Cardiac muscle cell (in vitro differentiated cells and primary cell): ENCODE measurements around the gene IGBP1. TPM values are rescaled to one million over a fixed set of nuclear protein-coding genes. Genes with fewer than 3 reads are reported as not detected.

Experiments
- DNase-seq, 2 donors: peaks; one replicate each; pipeline versions ENCODE4 v3.0.0 to v3.0.0-alpha.2; 2010 to 2017; ENCODE audit warnings: low read depth in 1 of 2, low spot score in 1 of 2
- H3K27ac ChIP-seq: fragments of 200-600 bp; sonication (generic); 2 replicates; pipeline ENCODE4 v1.5.1; 2016
- H3K27me3 ChIP-seq: fragments of 200-600 bp; sonication (generic); 2 replicates; pipeline ENCODE4 v1.6.0; 2016; ENCODE audit warnings: control low read depth
- H3K36me3 ChIP-seq: fragments of 200-600 bp; sonication (generic); 2 replicates; pipeline ENCODE4 v1.5.1; 2016; ENCODE audit warnings: control low read depth
- H3K4me1 ChIP-seq: fragments of 200-600 bp; sonication (generic); 2 replicates; pipeline ENCODE4 v1.8.1; 2017; ENCODE audit warnings: low read depth, mild to moderate bottlenecking, mixed run types
- H3K4me3 ChIP-seq: fragments of 200-600 bp; sonication (generic); 2 replicates; pipeline ENCODE4 v1.5.1; 2016; ENCODE audit warnings: mild to moderate bottlenecking
- H3K9me3 ChIP-seq: fragments of 200-600 bp; sonication (generic); 2 replicates; pipeline ENCODE4 v1.5.1; 2017; ENCODE audit warnings: low read depth, mild to moderate bottlenecking, control low read depth
- CTCF ChIP-seq: IDR thresholded peaks from 2 replicates; pipeline ENCODE4 v1.5.1; 2012; ENCODE audit warnings: low read depth, mild to moderate bottlenecking, low read length
- polyA plus RNA-seq: library from polyadenylated mRNA; unstranded; fragments of >200 nt; fragmentation: Nextera tagmentation; extraction: Ambion mirVana; gene quantifications from 2 replicates; pipeline ENCODE4 v1.2.1, GENCODE V29; 2016
- total RNA-seq: library from RNA; depleted of rRNA; stranded (reverse); fragments of >200 nt; gene quantifications from 2 replicates; pipeline ENCODE4 v1.2.3, GENCODE V29; 2016

Gene IGBP1
- total and polyA plus RNA-seq, 2 experiments from 2014 or later, result 27.6 to 78.5 TPM

GRCh38 chrX:70171624-70172023 is 38.4 kb downstream of the IGBP1 start:
- TF ChIP-seq CTCF, result no peak
- Histone ChIP-seq H3K4me1 (no peaks in the 10 kb centered on the region), H3K27ac (no peak overlapping the region), H3K4me3 (no peak overlapping the region), H3K36me3 (no peaks in the 10 kb centered on the region), H3K27me3 (no peaks in the 10 kb centered on the region), H3K9me3 (no peaks in the 10 kb centered on the region)
- no peak for DNase-seq

- Histone ChIP-seq H3K27ac (no peak overlapping the region), H3K36me3 (no peaks in the 10 kb centered on the region), H3K27me3 (no peaks in the 10 kb centered on the region), H3K4me1 (no peaks in the 10 kb centered on the region), H3K4me3 (no peak overlapping the region), H3K9me3 (no peaks in the 10 kb centered on the region)
- TF ChIP-seq CTCF, result no peak
- no peak for DNase-seq
Measured at GRCh38 chrX:70172221-70172620, 39.0 kb downstream of the IGBP1 start.

GRCh38 chrX:70172964-70173363 is 39.7 kb downstream of the IGBP1 start:
- Histone ChIP-seq H3K27ac (no peak overlapping the region), H3K4me3 (no peak overlapping the region), H3K4me1 (no peaks in the 10 kb centered on the region), H3K9me3 (no peaks in the 10 kb centered on the region), H3K36me3 (no peaks in the 10 kb centered on the region), H3K27me3 (no peaks in the 10 kb centered on the region)
- TF ChIP-seq CTCF, result no peak
- no peak for DNase-seq

- H3K27me3 ChIP-seq, result no peaks in the 10 kb centered on the region
- H3K4me1 ChIP-seq, result no peaks in the 10 kb centered on the region
- no peaks in the 10 kb centered on the region for H3K9me3 ChIP-seq
- H3K36me3 ChIP-seq, result no peaks in the 10 kb centered on the region
- no peak overlapping the region for H3K4me3 ChIP-seq
- H3K27ac ChIP-seq, result no peak overlapping the region
- TF ChIP-seq CTCF, result no peak
- DNase-seq, result peak in 1 of 2 donors; percentile 41
Measured at GRCh38 chrX:70174754-70175153, 41.5 kb downstream of the IGBP1 start.

GRCh38 chrX:70175338-70175737 is 42.1 kb downstream of the IGBP1 start:
- Histone ChIP-seq H3K27me3 (no peaks in the 10 kb centered on the region), H3K36me3 (no peaks in the 10 kb centered on the region), H3K9me3 (no peaks in the 10 kb centered on the region), H3K27ac (no peak overlapping the region), H3K4me1 (no peaks in the 10 kb centered on the region), H3K4me3 (no peak overlapping the region)
- DNase-seq, result no peak
- TF ChIP-seq CTCF, result no peak
